ENCODE results near the gene DUSP22.

Gene DUSP22

GRCh38 chr6:306641-307061, 14.4 kb downstream of the DUSP22 start:
- Histone ChIP-seq H3K4me1 (ENCODE audit: control insufficient read depth in 1 of 2, insufficient read depth in 1 of 2, low read depth in 1 of 2, low read length in 1 of 2) (no peaks in the 10 kb centered on the region), H3K27ac (no peak overlapping the region), H3K4me3 (ENCODE audit: low read depth in 1 of 2, low read length in 1 of 2) (no peak overlapping the region), H3K36me3 (peaks cover 23% of the 10 kb centered on the region), H3K9me3 (no peaks in the 10 kb centered on the region), H3K27me3 (no peaks in the 10 kb centered on the region)
- TF ChIP-seq CTCF (IDR thresholded peaks at IDR 0.05) = no peak

- Histone ChIP-seq H3K36me3 (peaks cover 23% of the 10 kb centered on the region), H3K9me3 (no peaks in the 10 kb centered on the region), H3K4me3 (ENCODE audit: low read depth in 1 of 2, low read length in 1 of 2) (no peak overlapping the region), H3K4me1 (ENCODE audit: control insufficient read depth in 1 of 2, insufficient read depth in 1 of 2, low read depth in 1 of 2, low read length in 1 of 2) (peaks cover 0 to 1% of the 10 kb centered on the region in 2 experiments), H3K27ac (no peak overlapping the region), H3K27me3 (no peaks in the 10 kb centered on the region)
- no peak for TF ChIP-seq CTCF (IDR thresholded peaks at IDR 0.05)
These were observed 15.0 kb downstream of the DUSP22 start for GRCh38 chr6:307065-307814.

- H3K4me1 ChIP-seq (ENCODE audit: control insufficient read depth in 1 of 2, insufficient read depth in 1 of 2, low read depth in 1 of 2, low read length in 1 of 2) = peaks cover 5 to 6% of the 10 kb centered on the region in 2 experiments
- H3K27me3 ChIP-seq = no peaks in the 10 kb centered on the region
These were observed 15.6 kb downstream of the DUSP22 start for GRCh38 chr6:307874-308273.

GRCh38 chr6:308307-308706, 16.0 kb downstream of the DUSP22 start:
- peaks cover 23% of the 10 kb centered on the region for H3K36me3 ChIP-seq
- no peaks in the 10 kb centered on the region for H3K27me3 ChIP-seq
- peaks cover 6% of the 10 kb centered on the region in 2 experiments for H3K4me1 ChIP-seq (ENCODE audit: control insufficient read depth in 1 of 2, insufficient read depth in 1 of 2, low read depth in 1 of 2, low read length in 1 of 2)
- TF ChIP-seq CTCF (IDR thresholded peaks at IDR 0.05) = no peak
- no peak overlapping the region for H3K4me3 ChIP-seq (ENCODE audit: low read depth in 1 of 2, low read length in 1 of 2)
- H3K9me3 ChIP-seq = no peaks in the 10 kb centered on the region
- H3K27ac ChIP-seq = no peak overlapping the region

More at GRCh38 chr6:307874-308273, 15.6 kb downstream of the DUSP22 start:
- no peaks in the 10 kb centered on the region for H3K9me3 ChIP-seq
- TF ChIP-seq CTCF (IDR thresholded peaks at IDR 0.05) = no peak
- H3K36me3 ChIP-seq = peaks cover 23% of the 10 kb centered on the region
- no peak overlapping the region for H3K4me3 ChIP-seq (ENCODE audit: low read depth in 1 of 2, low read length in 1 of 2)
- H3K27ac ChIP-seq = no peak overlapping the region

GRCh38 chr6:308768-309167, 16.5 kb downstream of the DUSP22 start:
- H3K36me3 ChIP-seq = peaks cover 22% of the 10 kb centered on the region
- no peak overlapping the region for H3K27ac ChIP-seq
- H3K9me3 ChIP-seq = no peaks in the 10 kb centered on the region
- TF ChIP-seq CTCF (IDR thresholded peaks at IDR 0.05) = no peak
- H3K4me3 ChIP-seq (ENCODE audit: low read depth in 1 of 2, low read length in 1 of 2) = no peak overlapping the region
- no peaks in the 10 kb centered on the region for H3K27me3 ChIP-seq
- peaks cover 6% of the 10 kb centered on the region in 2 experiments for H3K4me1 ChIP-seq (ENCODE audit: control insufficient read depth in 1 of 2, insufficient read depth in 1 of 2, low read depth in 1 of 2, low read length in 1 of 2)
